Measurements from ENCODE around the gene COX5B.
"Not testable (repeated sequence)": the region's sequence is repeated elsewhere in the genome, so short reads cannot be mapped to it uniquely, and the experiment has no call there.

The COX5B gene

DNA sequence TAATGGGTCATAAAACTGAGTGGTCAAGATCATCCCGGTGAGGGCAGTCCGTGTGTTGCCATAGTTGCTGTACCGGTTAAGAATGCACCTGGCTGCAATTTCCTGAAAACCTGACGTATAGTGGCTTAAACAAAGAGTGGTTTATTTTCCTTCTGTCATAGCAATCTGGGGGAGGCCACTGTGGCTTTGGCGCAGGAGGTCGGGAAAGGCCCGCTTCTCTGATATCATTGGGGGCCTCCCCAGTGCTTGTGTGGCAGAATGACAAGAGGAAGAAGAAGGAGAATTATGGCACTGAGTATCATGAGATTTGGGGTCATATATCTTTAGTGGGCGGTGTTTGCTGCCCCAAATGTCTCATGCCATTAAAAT lies 28.0 kb downstream of the COX5B start:
- peaks cover 36% of the 10 kb centered on the region for H3K4me1 Mint-ChIP-seq
- TF ChIP-seq, protein P1, sequence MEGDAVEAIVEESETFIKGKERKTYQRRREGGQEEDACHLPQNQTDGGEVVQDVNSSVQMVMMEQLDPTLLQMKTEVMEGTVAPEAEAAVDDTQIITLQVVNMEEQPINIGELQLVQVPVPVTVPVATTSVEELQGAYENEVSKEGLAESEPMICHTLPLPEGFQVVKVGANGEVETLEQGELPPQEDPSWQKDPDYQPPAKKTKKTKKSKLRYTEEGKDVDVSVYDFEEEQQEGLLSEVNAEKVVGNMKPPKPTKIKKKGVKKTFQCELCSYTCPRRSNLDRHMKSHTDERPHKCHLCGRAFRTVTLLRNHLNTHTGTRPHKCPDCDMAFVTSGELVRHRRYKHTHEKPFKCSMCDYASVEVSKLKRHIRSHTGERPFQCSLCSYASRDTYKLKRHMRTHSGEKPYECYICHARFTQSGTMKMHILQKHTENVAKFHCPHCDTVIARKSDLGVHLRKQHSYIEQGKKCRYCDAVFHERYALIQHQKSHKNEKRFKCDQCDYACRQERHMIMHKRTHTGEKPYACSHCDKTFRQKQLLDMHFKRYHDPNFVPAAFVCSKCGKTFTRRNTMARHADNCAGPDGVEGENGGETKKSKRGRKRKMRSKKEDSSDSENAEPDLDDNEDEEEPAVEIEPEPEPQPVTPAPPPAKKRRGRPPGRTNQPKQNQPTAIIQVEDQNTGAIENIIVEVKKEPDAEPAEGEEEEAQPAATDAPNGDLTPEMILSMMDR (IDR thresholded peaks at IDR 0.05) = no peak
- peak overlapping the region; percentile 60 for H3K27ac Mint-ChIP-seq
- H3K36me3 Mint-ChIP-seq (ENCODE audit: low read depth) = peaks cover 17% of the 10 kb centered on the region
- DNase-seq = no peak
- H3K27me3 Mint-ChIP-seq (ENCODE audit: low read depth, poor library complexity) = peaks cover 9% of the 10 kb centered on the region
- peaks cover 18% of the 10 kb centered on the region for H3K9me3 Mint-ChIP-seq
- no peak overlapping the region for H3K4me3 Mint-ChIP-seq

DNA sequence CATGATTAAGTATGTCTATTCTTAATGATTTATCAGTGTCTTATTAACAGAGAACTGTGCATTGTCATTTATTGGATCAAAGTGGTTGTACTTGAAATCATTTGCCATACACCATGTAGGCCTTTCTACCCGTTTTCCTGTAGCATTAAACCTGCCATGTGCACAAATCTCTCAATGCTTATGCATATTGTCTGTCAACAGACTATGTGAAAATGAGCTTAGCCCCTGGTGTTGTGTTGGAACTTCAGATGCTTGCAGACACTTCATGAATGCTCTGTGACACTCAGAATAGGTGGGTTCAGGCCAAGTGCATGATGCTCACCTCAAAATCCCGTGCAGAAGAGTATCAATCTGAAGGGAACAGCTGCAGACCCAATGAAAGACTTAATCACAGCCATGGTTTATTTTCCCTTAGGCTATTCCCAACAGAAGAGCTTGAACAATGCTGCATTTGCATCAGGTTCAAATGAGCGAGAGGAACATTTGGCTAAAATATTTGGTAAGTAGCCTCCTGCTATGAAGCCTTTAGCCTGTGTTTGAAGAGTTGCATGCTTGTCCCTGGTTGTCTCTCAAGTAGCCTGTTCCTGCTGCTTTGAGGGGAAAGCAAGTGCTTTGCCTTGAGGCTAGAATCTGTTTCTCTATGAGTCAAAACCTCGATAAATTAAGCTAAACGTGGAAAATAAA lies 29.7 kb downstream of the COX5B start:
- Mint-ChIP-seq H3K9me3 (peaks cover 34% of the 10 kb centered on the region), H3K27ac (no peak overlapping the region), H3K36me3 (ENCODE audit: low read depth) (peaks cover 17% of the 10 kb centered on the region), H3K4me1 (peaks cover 36% of the 10 kb centered on the region), H3K27me3 (ENCODE audit: low read depth, poor library complexity) (peaks cover 9% of the 10 kb centered on the region), H3K4me3 (no peak overlapping the region)
- TF ChIP-seq, protein P1 (IDR thresholded peaks at IDR 0.05) = no peak
- no peak for DNase-seq

DNA sequence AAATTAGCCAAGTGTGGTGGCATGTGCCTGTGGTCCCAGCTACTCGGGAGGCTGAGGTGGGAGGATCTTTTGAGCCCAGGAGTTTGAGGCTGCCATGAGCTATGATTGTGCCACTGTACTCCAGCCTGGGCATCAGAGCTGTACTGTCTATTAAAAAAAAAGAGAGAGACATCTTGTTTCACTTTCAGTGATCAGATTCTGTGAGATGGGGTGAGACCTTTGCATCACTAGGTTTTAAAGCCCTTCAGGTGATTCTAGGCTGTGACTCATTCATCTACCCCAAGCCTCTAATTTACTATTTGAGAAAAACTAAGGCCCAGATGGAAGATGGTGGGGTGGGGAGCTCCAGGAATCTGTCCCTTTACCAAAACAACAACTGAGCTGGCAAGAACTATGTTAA lies 30.8 kb downstream of the COX5B start:
- H3K27ac Mint-ChIP-seq = no peak overlapping the region
- no peak for DNase-seq
- peaks cover 17% of the 10 kb centered on the region for H3K36me3 Mint-ChIP-seq (ENCODE audit: low read depth)
- H3K27me3 Mint-ChIP-seq (ENCODE audit: low read depth, poor library complexity) = peaks cover 9% of the 10 kb centered on the region
- peaks cover 38% of the 10 kb centered on the region for H3K9me3 Mint-ChIP-seq
- H3K4me3 Mint-ChIP-seq = no peak overlapping the region
- TF ChIP-seq, protein P1 (IDR thresholded peaks at IDR 0.05) = no peak
- H3K4me1 Mint-ChIP-seq = peaks cover 35% of the 10 kb centered on the region

DNA sequence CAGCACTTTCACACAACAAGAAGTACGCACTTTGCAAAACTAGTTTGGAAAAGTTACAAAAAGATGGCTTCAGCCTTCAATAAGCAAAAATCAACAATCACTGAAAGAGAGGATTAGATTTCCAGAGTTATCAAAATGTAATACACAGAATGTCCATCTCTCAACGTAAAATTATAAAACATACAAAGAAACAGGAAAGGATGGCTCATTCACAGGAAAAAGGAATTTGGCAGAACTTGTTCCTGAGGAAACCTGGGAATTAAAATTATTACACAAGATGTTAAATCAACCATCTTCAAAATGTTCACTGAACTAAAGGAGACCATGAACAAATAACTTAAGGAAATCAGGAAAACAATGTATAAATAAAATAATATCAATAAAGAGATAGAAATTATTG lies 31.6 kb downstream of the COX5B start:
- peaks cover 17% of the 10 kb centered on the region for H3K36me3 Mint-ChIP-seq (ENCODE audit: low read depth)
- no peak for DNase-seq
- no peak overlapping the region for H3K27ac Mint-ChIP-seq
- H3K9me3 Mint-ChIP-seq = peaks cover 47% of the 10 kb centered on the region
- H3K4me1 Mint-ChIP-seq = peaks cover 32% of the 10 kb centered on the region
- no peak overlapping the region for H3K4me3 Mint-ChIP-seq
- TF ChIP-seq, protein P1 (IDR thresholded peaks at IDR 0.05) = no peak
- H3K27me3 Mint-ChIP-seq (ENCODE audit: low read depth, poor library complexity) = peaks cover 9% of the 10 kb centered on the region

DNA sequence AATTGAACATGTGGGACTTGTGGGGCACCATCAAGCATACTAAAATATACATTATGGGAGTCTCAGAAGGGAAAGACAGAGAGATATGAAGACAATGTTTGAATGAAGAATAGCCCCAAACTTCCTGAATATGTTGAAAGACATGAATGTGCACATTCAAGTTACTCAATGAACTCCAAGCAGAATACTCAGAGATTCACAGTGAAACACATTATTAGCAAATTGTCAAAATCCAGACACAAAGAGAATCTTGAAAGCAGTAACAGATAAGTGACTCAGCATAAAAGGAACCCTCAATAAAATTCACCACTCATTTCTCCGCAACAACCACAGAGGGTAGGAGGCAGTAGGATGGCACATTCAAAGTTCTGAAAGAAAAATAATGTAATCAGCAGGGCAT lies 32.4 kb downstream of the COX5B start:
- Mint-ChIP-seq H3K36me3 (ENCODE audit: low read depth) (peaks cover 17% of the 10 kb centered on the region), H3K4me3 (no peak overlapping the region), H3K9me3 (peaks cover 54% of the 10 kb centered on the region), H3K27ac (no peak overlapping the region), H3K4me1 (peaks cover 24% of the 10 kb centered on the region), H3K27me3 (ENCODE audit: low read depth, poor library complexity) (peaks cover 9% of the 10 kb centered on the region)
- DNase-seq = no peak
- TF ChIP-seq, protein P1 (IDR thresholded peaks at IDR 0.05) = no peak

DNA sequence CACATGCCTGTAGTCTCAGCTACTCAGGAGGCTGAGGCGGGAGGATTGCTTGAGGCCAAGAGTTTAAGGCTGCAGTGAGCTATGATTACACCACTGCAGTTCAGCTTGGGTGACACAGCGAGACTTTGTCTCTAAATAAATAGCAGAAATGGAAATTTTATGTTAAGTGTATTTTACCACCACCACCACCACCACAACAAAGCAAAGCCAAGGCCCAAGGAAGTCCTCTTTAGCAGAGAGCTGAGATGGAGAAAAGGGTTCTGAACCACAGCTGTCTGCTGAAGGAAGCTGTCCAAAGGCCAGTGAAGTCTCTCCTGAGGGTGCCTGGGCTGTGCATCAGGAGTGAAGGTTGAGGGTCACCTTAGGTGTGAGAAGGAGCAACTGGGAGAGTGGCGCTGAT lies 41.4 kb downstream of the COX5B start:
- peaks cover 24% of the 10 kb centered on the region for H3K9me3 Mint-ChIP-seq
- H3K27ac Mint-ChIP-seq; H3K27me3 Mint-ChIP-seq (ENCODE audit: low read depth, poor library complexity); DNase-seq; H3K36me3 Mint-ChIP-seq (ENCODE audit: low read depth); H3K4me3 Mint-ChIP-seq: not testable (repeated sequence)
- peaks cover 19% of the 10 kb centered on the region for H3K4me1 Mint-ChIP-seq
